DOHH2 (cell line): ENCODE results near the gene PDZRN3.

Experiments used
- H3F3A ChIP-seq: fragments of 200-600 bp; sonication (generic), shearing (Covaris generic); 2 replicates; pipeline ENCODE4 v1.6.0; 2016; ENCODE audit warnings: antibody characterized with exemption, mild to moderate bottlenecking; ENCODE audit not compliant: control insufficient read depth, insufficient read depth
- H3K27ac ChIP-seq: fragments of 200-600 bp; sonication (generic); 2 replicates; pipeline ENCODE4 v1.5.1; 2014; ENCODE audit warnings: low read depth, mild to moderate bottlenecking, low read length, moderate library complexity
- H3K27me3 ChIP-seq: fragments of 200-600 bp; sonication (generic); 2 replicates; pipeline ENCODE4 v1.6.1; 2014; ENCODE audit warnings: mild to moderate bottlenecking, low read length, mixed read lengths; ENCODE audit not compliant: control insufficient read depth
- H3K36me3 ChIP-seq: fragments of 200-600 bp; sonication (generic); 2 replicates; pipeline ENCODE4 v1.6.1; 2014; ENCODE audit warnings: mild to moderate bottlenecking, low read length, moderate library complexity, mixed read lengths; ENCODE audit not compliant: control insufficient read depth
- H3K4me1 ChIP-seq: fragments of 200-600 bp; sonication (generic); 2 replicates; pipeline ENCODE4 v1.6.1; 2014; ENCODE audit warnings: mild to moderate bottlenecking, low read length, mixed read lengths; ENCODE audit not compliant: control insufficient read depth
- H3K4me2 ChIP-seq: fragments of 200-600 bp; sonication (generic); 2 replicates; pipeline ENCODE4 v1.6.0; 2014; ENCODE audit warnings: mild to moderate bottlenecking, low read length, moderate library complexity
- H3K4me3 ChIP-seq: fragments of 200-600 bp; sonication (generic); 2 replicates; pipeline ENCODE4 v1.5.1; 2014; ENCODE audit warnings: mild to moderate bottlenecking, low read length, mixed read lengths
- H3K79me2 ChIP-seq: fragments of 200-600 bp; sonication (generic); 2 replicates; pipeline ENCODE4 v1.6.1; 2014; ENCODE audit warnings: mild to moderate bottlenecking, low read length, mixed read lengths; ENCODE audit not compliant: control insufficient read depth
- H3K9me2 ChIP-seq: fragments of 200-600 bp; sonication (generic); replicated peaks from 2 replicates; pipeline ENCODE4 v1.6.1; 2014; ENCODE audit warnings: mild to moderate bottlenecking, low read length, mixed read lengths; ENCODE audit not compliant: control insufficient read depth
- H3K9me3 ChIP-seq: fragments of 200-600 bp; sonication (generic); 2 replicates; pipeline ENCODE4 v1.6.1; 2014; ENCODE audit warnings: antibody characterized with exemption, low read length, mixed read lengths; ENCODE audit not compliant: control insufficient read depth, insufficient read depth
- H4K20me1 ChIP-seq: fragments of 200-600 bp; sonication (generic); 2 replicates; pipeline ENCODE4 v1.6.0; 2014; ENCODE audit warnings: low read depth, mild to moderate bottlenecking, antibody characterized with exemption, low read length, moderate library complexity; ENCODE audit not compliant: control insufficient read depth, insufficient read depth
- CTCF ChIP-seq: fragments of 200-600 bp; sonication (generic); IDR thresholded peaks from one replicate; pipeline ENCODE4 v1.5.1; 2014; ENCODE audit warnings: antibody characterized with exemption, mild to moderate bottlenecking, low read depth, low read length; ENCODE audit not compliant: poor library complexity, severe bottlenecking
- EZH2phosphoT487 ChIP-seq: fragments of 200-600 bp; sonication (generic); IDR thresholded peaks from 2 replicates; pipeline ENCODE4 v1.6.1; 2017; ENCODE audit warnings: borderline replicate concordance, mild to moderate bottlenecking, antibody characterized with exemption, low read length, moderate library complexity, mixed read lengths

The PDZRN3 gene

GRCh38 chr3:73536336-73536895, 88.3 kb downstream of the PDZRN3 start:
- H3K79me2 ChIP-seq: no peaks in the 10 kb centered on the region
- no peaks in the 10 kb centered on the region for H3K9me2 ChIP-seq
- H3K9me3 ChIP-seq: no peaks in the 10 kb centered on the region
- no peaks in the 10 kb centered on the region for H3K36me3 ChIP-seq
- no peaks in the 10 kb centered on the region for H3F3A ChIP-seq
- H3K4me3 ChIP-seq: no peak overlapping the region
- no peaks in the 10 kb centered on the region for H4K20me1 ChIP-seq
- TF ChIP-seq CTCF (no peak), EZH2phosphoT487 (no peak)
- no peaks in the 10 kb centered on the region for H3K4me1 ChIP-seq
- H3K4me2 ChIP-seq: no peak overlapping the region
- H3K27me3 ChIP-seq: no peaks in the 10 kb centered on the region
- no peak overlapping the region for H3K27ac ChIP-seq

DNA sequence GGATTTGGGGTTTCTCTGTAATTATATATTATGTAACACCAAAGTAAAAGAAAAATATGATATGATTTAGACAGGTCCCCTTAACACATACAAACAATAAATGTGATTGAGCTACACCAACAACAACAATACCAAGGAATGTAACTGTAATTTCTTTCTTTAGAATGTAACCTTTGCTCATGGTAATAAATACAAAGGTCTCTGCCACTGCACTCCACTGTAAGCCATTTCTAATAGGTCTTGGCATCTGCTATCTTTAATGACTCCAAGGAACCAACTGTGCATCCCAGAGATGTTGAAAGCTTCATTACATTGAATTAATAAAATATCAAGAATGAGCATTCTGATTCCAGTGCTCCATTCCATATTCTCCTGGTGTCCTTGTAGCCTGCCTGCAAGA, 88.8 kb downstream of the PDZRN3 start:
- H3K79me2 ChIP-seq: no peaks in the 10 kb centered on the region
- no peaks in the 10 kb centered on the region for H3K36me3 ChIP-seq
- no peak overlapping the region for H3K27ac ChIP-seq
- no peak overlapping the region for H3K4me2 ChIP-seq
- H3K4me3 ChIP-seq: no peak overlapping the region
- TF ChIP-seq CTCF (no peak), EZH2phosphoT487 (no peak)
- H3K9me3 ChIP-seq: no peaks in the 10 kb centered on the region
- no peaks in the 10 kb centered on the region for H3K27me3 ChIP-seq
- no peaks in the 10 kb centered on the region for H3K4me1 ChIP-seq
- no peaks in the 10 kb centered on the region for H3K9me2 ChIP-seq
- no peaks in the 10 kb centered on the region for H3F3A ChIP-seq
- no peaks in the 10 kb centered on the region for H4K20me1 ChIP-seq

- no peaks in the 10 kb centered on the region for H3K79me2 ChIP-seq
- no peak overlapping the region for H3K4me2 ChIP-seq
- H3K27me3 ChIP-seq: no peaks in the 10 kb centered on the region
- no peaks in the 10 kb centered on the region for H4K20me1 ChIP-seq
- H3K4me3 ChIP-seq: no peak overlapping the region
- H3K9me3 ChIP-seq: no peaks in the 10 kb centered on the region
- H3K36me3 ChIP-seq: no peaks in the 10 kb centered on the region
- TF ChIP-seq EZH2phosphoT487: no peak
- TF ChIP-seq CTCF: no peak
- H3K9me2 ChIP-seq: no peaks in the 10 kb centered on the region
- H3K27ac ChIP-seq: no peak overlapping the region
- H3K4me1 ChIP-seq: no peaks in the 10 kb centered on the region
- no peaks in the 10 kb centered on the region for H3F3A ChIP-seq
Observed at GRCh38 chr3:73535137-73535536, 89.6 kb downstream of the PDZRN3 start.

DNA sequence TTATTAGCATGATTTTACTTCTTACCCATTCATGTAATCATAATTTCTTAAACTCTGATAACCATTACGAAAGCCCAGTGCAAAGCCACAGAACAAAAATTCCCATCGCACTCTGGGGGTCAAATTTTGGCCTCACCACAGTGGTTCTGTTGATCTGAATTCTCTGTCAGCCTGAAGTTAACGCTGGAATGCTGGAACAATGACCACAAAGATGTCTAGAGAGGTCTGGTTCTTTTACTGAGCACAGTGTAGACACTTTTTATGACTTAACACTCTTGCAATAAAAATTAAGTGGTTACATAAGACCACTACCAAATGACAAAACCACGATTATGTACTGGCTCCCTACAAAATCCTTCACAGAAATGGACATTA, 94.7 kb downstream of the PDZRN3 start:
- H4K20me1 ChIP-seq: no peaks in the 10 kb centered on the region
- H3K4me1 ChIP-seq: no peaks in the 10 kb centered on the region
- TF ChIP-seq EZH2phosphoT487: no peak
- TF ChIP-seq CTCF: no peak
- H3K79me2 ChIP-seq: no peaks in the 10 kb centered on the region
- H3F3A ChIP-seq: no peaks in the 10 kb centered on the region
- no peaks in the 10 kb centered on the region for H3K9me3 ChIP-seq
- no peak overlapping the region for H3K4me3 ChIP-seq
- no peak overlapping the region for H3K4me2 ChIP-seq
- no peak overlapping the region for H3K27ac ChIP-seq
- no peaks in the 10 kb centered on the region for H3K36me3 ChIP-seq
- no peaks in the 10 kb centered on the region for H3K9me2 ChIP-seq
- H3K27me3 ChIP-seq: no peaks in the 10 kb centered on the region
